Gastrocnemius medialis (tissue), 4 donors: ENCODE data around the gene WDHD1.

ENCODE experiments used
- CTCF ChIP-seq, 5 experiments: fragments of 450-650 bp in 3 of 5; fragments of 200-600 bp in 2 of 5; sonication (generic) in 2 of 5; IDR thresholded peaks in 4 of 5; conservative IDR thresholded peaks in 1 of 5; 1 replicate in 4 of 5; 2 replicates in 1 of 5; pipeline ENCODE4 v1.5.1; 2016 to 2019; ENCODE audit warnings: antibody characterized with exemption in 5 of 5, mild to moderate bottlenecking in 3 of 5, moderate library complexity in 3 of 5
- POLR2A ChIP-seq, 2 donors: fragments of 450-650 bp; IDR thresholded peaks; one replicate each; pipeline ENCODE4 v1.6.1; 2017; ENCODE audit warnings: antibody characterized with exemption in 2 of 2, mild to moderate bottlenecking in 2 of 2, moderate library complexity in 2 of 2

GRCh38 chr14:54899573-54899972, 127.3 kb downstream of the WDHD1 start:
- TF ChIP-seq CTCF (IDR thresholded peaks at IDR 0.05 in 4 of 5, conservative IDR thresholded peaks at IDR 0.05 in 1 of 5) (no peak), POLR2A (IDR thresholded peaks at IDR 0.05) (no peak)
